SK-N-SH (cell line): ENCODE data around the gene LEPR. TPM values are rescaled to one million over a fixed set of nuclear protein-coding genes. Genes with fewer than 3 reads are reported as not detected.

Source experiments
- CTCF ChIA-PET: fragments of 300-600, 350-600 bp; formaldehyde crosslinking; extraction: SDS; loops from one replicate; lab custom pipeline; 2021; lab: Yijun Ruan, JAX
- POLR2A ChIA-PET: fragments of 350-600 bp; sonication (Branson Sonifier 250); formaldehyde crosslinking; extraction: SDS; loops from one replicate; lab custom pipeline; 2020; ENCODE audit warnings: antibody characterized with exemption, inconsistent platforms; lab: Yijun Ruan, JAX
- DNase-seq: peaks from one replicate; pipeline ENCODE4 v3.0.0; 2012
- H2AFZ ChIP-seq: fragments of 200-600 bp; sonication (generic); 2 replicates; pipeline ENCODE4 v1.8.1; 2016; ENCODE audit warnings: antibody characterized with exemption, mild to moderate bottlenecking, low read depth
- H3F3A ChIP-seq: fragments of 200-600 bp; sonication (generic); replicated peaks from 2 replicates; pipeline ENCODE3; 2016; ENCODE audit warnings: antibody characterized with exemption, mild to moderate bottlenecking; ENCODE audit not compliant: insufficient read depth
- H3K27ac ChIP-seq, 2 experiments: fragments of 200-500 bp in 1 of 2; fragments of 200-600 bp in 1 of 2; sonication (Bioruptor generic) in 1 of 2; sonication (generic), shearing (Covaris generic) in 1 of 2; 2 replicates each; pipeline versions ENCODE4 v1.5.1 to v1.6.1; 2014 to 2016; ENCODE audit warnings: low read depth in 2 of 2, inconsistent platforms in 1 of 2, low read length in 1 of 2, mild to moderate bottlenecking in 1 of 2, mixed read lengths in 1 of 2
- H3K27me3 ChIP-seq: fragments of 200-600 bp; sonication (generic), shearing (Covaris generic); 2 replicates; pipeline ENCODE4 v1.6.1; 2016; ENCODE audit warnings: mixed run types; ENCODE audit not compliant: insufficient read depth
- H3K36me3 ChIP-seq, 2 experiments: fragments of 200-500 bp in 1 of 2; fragments of 200-600 bp in 1 of 2; sonication (Bioruptor generic) in 1 of 2; sonication (generic) in 1 of 2; replicated peaks in 1 of 2; 2 replicates each; pipeline versions ENCODE3 to v1.5.1; 2014 to 2016; ENCODE audit warnings: low read length in 1 of 2, mild to moderate bottlenecking in 1 of 2; ENCODE audit not compliant: insufficient read depth in 2 of 2, control insufficient read depth in 1 of 2
- H3K4me1 ChIP-seq, 2 experiments: fragments of 200-500 bp in 1 of 2; fragments of 200-600 bp in 1 of 2; sonication (Bioruptor generic) in 1 of 2; sonication (generic), shearing (Covaris generic) in 1 of 2; 2 replicates each; pipeline versions ENCODE4 v1.5.1 to v1.6.1; 2014 to 2016; ENCODE audit warnings: low read depth in 1 of 2, low read length in 1 of 2, mixed run types in 1 of 2; ENCODE audit not compliant: insufficient read depth in 2 of 2, control insufficient read depth in 1 of 2
- H3K4me2 ChIP-seq: fragments of 200-600 bp; sonication (generic), shearing (Covaris generic); 2 replicates; pipeline ENCODE4 v1.6.1; 2017; ENCODE audit warnings: mixed run types
- H3K4me3 ChIP-seq, 2 experiments: fragments of 200-500 bp in 1 of 2; fragments of 200-600 bp in 1 of 2; sonication (Bioruptor generic) in 1 of 2; sonication (generic), shearing (Covaris generic) in 1 of 2; 2 replicates each; pipeline versions ENCODE4 v1.5.1 to v1.8.1; 2014 to 2016; ENCODE audit warnings: low read depth in 2 of 2, inconsistent platforms in 1 of 2, low read length in 1 of 2, mild to moderate bottlenecking in 1 of 2, mixed read lengths in 1 of 2, moderate library complexity in 1 of 2
- H3K79me2 ChIP-seq: fragments of 200-600 bp; sonication (generic); 2 replicates; pipeline ENCODE4 v1.8.1; 2017; ENCODE audit warnings: mild to moderate bottlenecking; ENCODE audit not compliant: insufficient read depth
- H3K9ac ChIP-seq: fragments of 200-600 bp; sonication (generic); 2 replicates; pipeline ENCODE4 v1.6.1; 2017; ENCODE audit warnings: mixed run types
- H3K9me2 ChIP-seq: fragments of 200-600 bp; sonication (generic); 2 replicates; pipeline ENCODE4 v1.6.1; 2017; ENCODE audit warnings: mixed run types
- H3K9me3 ChIP-seq: fragments of 200-600 bp; sonication (generic); 2 replicates; pipeline ENCODE4 v1.6.1; 2017; ENCODE audit warnings: mixed run types, mild to moderate bottlenecking, moderate library complexity
- H4K20me1 ChIP-seq: fragments of 200-600 bp; sonication (generic); 2 replicates; pipeline ENCODE4 v1.6.1; 2017; ENCODE audit warnings: mild to moderate bottlenecking, mixed run types; ENCODE audit not compliant: insufficient read depth
- CHD2 ChIP-seq: fragments of 150-350 bp; IDR thresholded peaks from 2 replicates; pipeline ENCODE4 v1.6.1; 2018; ENCODE audit warnings: low read length; ENCODE audit not compliant: partially characterized antibody
- CTCF ChIP-seq: fragments of 200-600 bp; sonication (generic); IDR thresholded peaks from 2 replicates; pipeline ENCODE4 v1.6.1; 2017; ENCODE audit warnings: antibody characterized with exemption, mild to moderate bottlenecking, moderate library complexity
- EP300 ChIP-seq, 2 experiments: IDR thresholded peaks; 2 replicates each; pipeline versions ENCODE4 v1.4.0 to v1.6.1; 2012; ENCODE audit warnings: borderline replicate concordance in 1 of 2, low read depth in 1 of 2, low read length in 1 of 2
- EZH2phosphoT487 ChIP-seq: fragments of 200-600 bp; sonication (generic); IDR thresholded peaks from 2 replicates; pipeline ENCODE4 v1.6.1; 2017; ENCODE audit warnings: low read depth, mixed run types, mild to moderate bottlenecking, antibody characterized with exemption, moderate library complexity, borderline replicate concordance
- FOSL2 ChIP-seq: IDR thresholded peaks from 2 replicates; pipeline ENCODE4 v1.4.0; 2012; ENCODE audit warnings: low read depth, mild to moderate bottlenecking, moderate library complexity, borderline replicate concordance
- FOXJ3 ChIP-seq: sonication (generic); formaldehyde crosslinking; IDR thresholded peaks from 2 replicates; pipeline ENCODE4 v1.5.1; 2020; ENCODE audit warnings: mild to moderate bottlenecking, missing genetic modification reagents
- FOXM1 ChIP-seq: IDR thresholded peaks from 2 replicates; pipeline ENCODE4 v1.4.0; 2012; ENCODE audit warnings: low read depth, mild to moderate bottlenecking
- GABPA ChIP-seq: IDR thresholded peaks from 2 replicates; pipeline ENCODE4 v1.4.0; 2012; ENCODE audit warnings: low read depth, mild to moderate bottlenecking
- MEF2A ChIP-seq: IDR thresholded peaks from 2 replicates; pipeline ENCODE4 v1.4.0; 2012; ENCODE audit warnings: low read depth, borderline replicate concordance
- MXI1 ChIP-seq: IDR thresholded peaks from 2 replicates; pipeline ENCODE4 v1.6.1; 2012; ENCODE audit warnings: mild to moderate bottlenecking, low read depth, low read length, improper control_type of control experiment
- PBX3 ChIP-seq: IDR thresholded peaks from 2 replicates; pipeline ENCODE4; 2012
- POLR2AphosphoS5 ChIP-seq: IDR thresholded peaks from 2 replicates; pipeline ENCODE4 v1.6.1; 2012; ENCODE audit warnings: low read depth, low read length
- REST ChIP-seq: IDR thresholded peaks from 2 replicates; pipeline ENCODE4 v1.6.1; 2012; ENCODE audit warnings: mild to moderate bottlenecking, low read depth, low read length, moderate library complexity
- RFX5 ChIP-seq: IDR thresholded peaks from 2 replicates; pipeline ENCODE4 v1.6.1; 2012; ENCODE audit warnings: mild to moderate bottlenecking, improper control_type of control experiment, low read length
- RXRA ChIP-seq: IDR thresholded peaks from 2 replicates; pipeline ENCODE4 v1.4.0; 2012; ENCODE audit warnings: low read depth, mild to moderate bottlenecking, borderline replicate concordance
- WGBS: methylation state at CpG from one replicate; pipeline ENCODE4 v1.1.6; 2017; ENCODE audit warnings: low lambda C conversion rate; 5-methylcytosine and 5-hydroxymethylcytosine counted together
- polyA plus RNA-seq, 3 experiments: library from polyadenylated mRNA; depleted of rRNA; stranded (reverse); fragments of >200 nt; gene quantifications; 2 replicates each; pipeline ENCODE4 v1.2.3, GENCODE V29; 2012

The LEPR gene
- polyA plus RNA-seq, 1 of the 3 experiments (the other 2 are of a cell fraction): 2.3 TPM

- TF ChIP-seq RXRA (peak; percentile 32; the same call in 1 of the 2 replicates), PBX3 (peak; percentile 18; the same call in 1 of the 2 replicates)
These were observed 5.2 kb downstream of the LEPR start (continued) for GRCh38 chr1:65425697-65426096.

- TF ChIP-seq FOXM1 (no peak), CTCF (no peak), RFX5 (no peak), MEF2A (no peak), FOSL2 (no peak), MXI1 (no peak), GABPA (no peak), FOXJ3 (CRISPR knock-in tag) (no peak), EZH2phosphoT487 (no peak), REST (no peak), EP300 (IDR thresholded peaks at IDR 0.05; ENCODE audit: borderline replicate concordance in 1 of 2, low read depth in 1 of 2, low read length in 1 of 2) (no peak), CHD2 (no peak), RXRA (no peak), POLR2AphosphoS5 (no peak)
- POLR2A ChIA-PET: no interaction called here
- Histone ChIP-seq H3K9ac (no peak overlapping the region), H3K27me3 (no peaks in the 10 kb centered on the region), H3K27ac (peak overlapping the region in 1 of 2 experiments; percentile 77; a peak in 1 of 4 replicates), H3F3A (peaks cover 13% of the 10 kb centered on the region), H3K4me2 (no peak overlapping the region), H3K4me3 (no peak overlapping the region), H3K36me3 (peaks cover 57 to 66% of the 10 kb centered on the region in 2 experiments), H4K20me1 (peaks cover 16% of the 10 kb centered on the region; the same call in 1 of the 2 replicates), H3K79me2 (peaks cover 38% of the 10 kb centered on the region), H3K4me1 (peaks cover 0 to 23% of the 10 kb centered on the region in 2 experiments; a peak in 3 of 4 replicates), H2AFZ (no peak overlapping the region), H3K9me2 (no peaks in the 10 kb centered on the region), H3K9me3 (no peaks in the 10 kb centered on the region)
- WGBS: 97% methylated on average over 2 of the region's 2 CpGs
- CTCF ChIA-PET: interaction anchor here (1.1 to 13.6 kb wide), 4 partner anchors 25 to 1017 kb away, joined by 3 to 175 read pairs (median 3); no protein-coding TSS in a partner anchor
- no peak for DNase-seq
These were observed 8.6 kb downstream of the LEPR start for GRCh38 chr1:65429078-65429477.
